CD4-positive, alpha-beta T cell (primary cell): Measurements from ENCODE around the gene CERK. TPM values are rescaled to one million over a fixed set of nuclear protein-coding genes. Genes with fewer than 3 reads are reported as not detected.

Experiments used
- ATAC-seq: fragments of 200-7000 bp; cut with Tn5 transposase; one replicate; pipeline ENCODE4 v1.10.0; 2022; ENCODE audit warnings: mild to moderate bottlenecking; ENCODE audit not compliant: poor library complexity
- CTCF ChIA-PET: fragments of 350-600 bp; sonication (Branson Sonifier 250); formaldehyde crosslinking; loops from one replicate; lab custom pipeline; 2021; ENCODE audit warnings: antibody characterized with exemption, inconsistent platforms; lab: Charles Lee
- POLR2A ChIA-PET: fragments of 350-600 bp; sonication (Branson Sonifier 250); formaldehyde crosslinking; loops from one replicate; lab custom pipeline; 2021; ENCODE audit warnings: antibody characterized with exemption, inconsistent platforms; lab: Charles Lee
- DNase-seq, 14 experiments: peaks; one replicate each; pipeline ENCODE4 v3.0.0-alpha.2; 2013 to 2020; ENCODE audit warnings: mixed read lengths in 2 of 14
- H3K27ac ChIP-seq, 2 donors: one replicate each; pipeline versions ENCODE4 v1.5.1 to v1.7.0; 2013; ENCODE audit warnings: low read length in 2 of 2, low read depth in 1 of 2, mild to moderate bottlenecking in 1 of 2
- H3K27me3 ChIP-seq, 2 experiments: 1 replicate in 1 of 2; 2 replicates in 1 of 2; pipeline versions ENCODE4 v1.6.1 to v1.7.0; 2013; ENCODE audit warnings: low read length in 2 of 2, control low read depth in 1 of 2, mild to moderate bottlenecking in 1 of 2, moderate library complexity in 1 of 2; ENCODE audit not compliant: insufficient read depth in 2 of 2, control insufficient read depth in 1 of 2
- H3K36me3 ChIP-seq: one replicate; pipeline ENCODE4 v1.6.1; 2013; ENCODE audit warnings: low read length, control low read depth; ENCODE audit not compliant: insufficient read depth
- H3K4me1 ChIP-seq: one replicate; pipeline ENCODE4 v1.6.1; 2013; ENCODE audit warnings: low read length, control low read depth; ENCODE audit not compliant: insufficient read depth
- H3K4me3 ChIP-seq: one replicate; pipeline ENCODE4 v1.5.1; 2013; ENCODE audit warnings: mild to moderate bottlenecking, low read length, moderate library complexity
- H3K9me3 ChIP-seq, 2 experiments: 1 replicate in 1 of 2; 2 replicates in 1 of 2; pipeline versions ENCODE4 v1.6.1 to v1.7.0; 2013; ENCODE audit warnings: low read length in 2 of 2, mild to moderate bottlenecking in 2 of 2, control low read depth in 1 of 2, moderate library complexity in 1 of 2; ENCODE audit not compliant: control insufficient read depth in 1 of 2, insufficient read depth in 1 of 2
- H3K27ac Mint-ChIP-seq: one replicate; pipeline ENCODE4 v1.8.0; 2020; ENCODE audit warnings: mixed read lengths
- H3K27me3 Mint-ChIP-seq: one replicate; pipeline ENCODE4 v1.8.0; 2021; ENCODE audit warnings: mixed read lengths
- H3K36me3 Mint-ChIP-seq: one replicate; pipeline ENCODE4 v1.8.0; 2021; ENCODE audit warnings: low read depth, mixed read lengths
- H3K4me1 Mint-ChIP-seq: one replicate; pipeline ENCODE4 v1.8.0; 2021; ENCODE audit warnings: low read depth, mixed read lengths
- H3K4me3 Mint-ChIP-seq: one replicate; pipeline ENCODE4 v1.8.0; 2020; ENCODE audit warnings: mild to moderate bottlenecking, mixed read lengths
- H3K9me3 Mint-ChIP-seq: one replicate; pipeline ENCODE4 v1.8.0; 2020; ENCODE audit warnings: mixed read lengths
- CTCF ChIP-seq: fragments of 200-600 bp; IDR thresholded peaks from one replicate; pipeline ENCODE4 v1.8.0; 2022; ENCODE audit warnings: antibody characterized with exemption, mild to moderate bottlenecking
- intact Hi-C, 2 experiments: fragments of 100-400 bp; cut with DNase I in 1 of 2; cut with micrococcal nuclease in 1 of 2; formaldehyde crosslinking; loops; one replicate each; pipeline versions ENCODE4 v1.15.1 to v1.9.0; 2023 to 2025; cut with DNase I, micrococcal nuclease
- total RNA-seq, 174 experiments: library from RNA in 2 of 174; stranded (reverse) in 2 of 174; gene quantifications; one replicate each; pipeline ENCODE4 v1.2.3 and lab custom pipeline; 2021 to 2026

The CERK gene
- total RNA-seq, 2 experiments from 2014 or later = 84.6 to 88.5 TPM

- Histone ChIP-seq H3K4me1 (no peaks in the 10 kb centered on the region), H3K36me3 (no peaks in the 10 kb centered on the region), H3K4me3 (no peak overlapping the region), H3K27ac (no peak overlapping the region), H3K9me3 (no peaks in the 10 kb centered on the region), H3K27me3 (no peaks in the 10 kb centered on the region)
- Mint-ChIP-seq H3K27ac (no peak overlapping the region), H3K27me3 (no peaks in the 10 kb centered on the region), H3K4me1 (peaks cover 4% of the 10 kb centered on the region), H3K36me3 (no peaks in the 10 kb centered on the region), H3K4me3 (no peak overlapping the region), H3K9me3 (no peaks in the 10 kb centered on the region)
- no peak for ATAC-seq
- DNase-seq = no peak
- no peak for TF ChIP-seq CTCF
- ChIA-PET CTCF (no interaction called here), POLR2A (no interaction called here)
- intact Hi-C loops = no loop called here
Observed at GRCh38 chr22:46640293-46641055, 97.6 kb downstream of the CERK start.

- Histone ChIP-seq H3K4me3 (no peak overlapping the region), H3K9me3 (no peaks in the 10 kb centered on the region), H3K4me1 (no peaks in the 10 kb centered on the region), H3K27me3 (no peaks in the 10 kb centered on the region), H3K27ac (no peak overlapping the region), H3K36me3 (no peaks in the 10 kb centered on the region)
- Mint-ChIP-seq H3K4me1 (peaks cover 4% of the 10 kb centered on the region), H3K36me3 (no peaks in the 10 kb centered on the region), H3K27me3 (no peaks in the 10 kb centered on the region), H3K4me3 (no peak overlapping the region), H3K27ac (no peak overlapping the region), H3K9me3 (no peaks in the 10 kb centered on the region)
- ChIA-PET CTCF (no interaction called here), POLR2A (no interaction called here)
- DNase-seq (no peak), ATAC-seq (no peak)
- TF ChIP-seq CTCF = no peak
- intact Hi-C loops = no loop called here
Observed at GRCh38 chr22:46639843-46640242, 98.2 kb downstream of the CERK start.

- H3K27ac Mint-ChIP-seq = no peak overlapping the region
- H3K27me3 Mint-ChIP-seq = no peaks in the 10 kb centered on the region
- no peaks in the 10 kb centered on the region for H3K36me3 Mint-ChIP-seq
- Histone ChIP-seq H3K4me3 (no peak overlapping the region), H3K4me1 (no peaks in the 10 kb centered on the region), H3K27me3 (no peaks in the 10 kb centered on the region), H3K27ac (no peak overlapping the region), H3K36me3 (no peaks in the 10 kb centered on the region), H3K9me3 (no peaks in the 10 kb centered on the region)
- TF ChIP-seq CTCF = no peak
- H3K4me3 Mint-ChIP-seq = no peak overlapping the region
- intact Hi-C loops = no loop called here
- H3K4me1 Mint-ChIP-seq = peaks cover 1% of the 10 kb centered on the region
- POLR2A ChIA-PET = no interaction called here
- CTCF ChIA-PET = no interaction called here
- peak in 1 of 14 experiments; percentile 10 for DNase-seq
- ATAC-seq = peak; percentile 55
- H3K9me3 Mint-ChIP-seq = no peaks in the 10 kb centered on the region
Observed at GRCh38 chr22:46638601-46639431, 99.2 kb downstream of the CERK start.
